Tibial artery (tissue), 4 donors: Measurements from ENCODE around the gene SVBP.

Experiments used
- DNase-seq, 2 donors: peaks; one replicate each; pipeline ENCODE4 v3.0.0-alpha.2; 2019
- H3K27ac ChIP-seq, 2 donors: fragments of 200-600 bp; sonication (generic) in 1 of 2; 1 replicate in 1 of 2; 2 replicates in 1 of 2; pipeline ENCODE4 v1.5.1; 2018 to 2019; ENCODE audit warnings: mild to moderate bottlenecking in 1 of 2
- H3K27me3 ChIP-seq, 2 donors: fragments of 200-600 bp; sonication (generic) in 1 of 2; one replicate each; pipeline versions ENCODE4 v1.5.1 to v1.6.0; 2016 to 2019
- H3K36me3 ChIP-seq, 3 donors: fragments of 200-600 bp; sonication (generic) in 2 of 3; one replicate each; pipeline ENCODE4 v1.5.1; 2016 to 2019; ENCODE audit warnings: mild to moderate bottlenecking in 2 of 3
- H3K4me1 ChIP-seq, 4 donors: fragments of 200-600 bp; sonication (generic) in 2 of 4; 1 replicate in 3 of 4; 2 replicates in 1 of 4; pipeline ENCODE4 v1.5.1; 2016 to 2019
- H3K4me3 ChIP-seq, 2 donors: fragments of 200-600 bp; sonication (generic) in 1 of 2; 1 replicate in 1 of 2; 2 replicates in 1 of 2; pipeline ENCODE4 v1.5.1; 2018 to 2019; ENCODE audit warnings: mild to moderate bottlenecking in 2 of 2
- H3K9me3 ChIP-seq, 3 donors: fragments of 200-600 bp; sonication (generic) in 1 of 3; one replicate each; pipeline ENCODE4 v1.5.1; 2016 to 2019
- CTCF ChIP-seq, 2 experiments: fragments of 200-600 bp in 1 of 2; fragments of 450-650 bp in 1 of 2; IDR thresholded peaks; one replicate each; pipeline ENCODE4 v1.5.1; 2017 to 2019; ENCODE audit warnings: antibody characterized with exemption in 2 of 2, mild to moderate bottlenecking in 1 of 2, moderate library complexity in 1 of 2
- intact Hi-C: fragments of 100-400 bp; cut with DNase I; formaldehyde crosslinking; loops from one replicate; pipeline ENCODE4 v1.15.0; 2023; ENCODE audit warnings: low total_unique reads

SVBP gene

DNA sequence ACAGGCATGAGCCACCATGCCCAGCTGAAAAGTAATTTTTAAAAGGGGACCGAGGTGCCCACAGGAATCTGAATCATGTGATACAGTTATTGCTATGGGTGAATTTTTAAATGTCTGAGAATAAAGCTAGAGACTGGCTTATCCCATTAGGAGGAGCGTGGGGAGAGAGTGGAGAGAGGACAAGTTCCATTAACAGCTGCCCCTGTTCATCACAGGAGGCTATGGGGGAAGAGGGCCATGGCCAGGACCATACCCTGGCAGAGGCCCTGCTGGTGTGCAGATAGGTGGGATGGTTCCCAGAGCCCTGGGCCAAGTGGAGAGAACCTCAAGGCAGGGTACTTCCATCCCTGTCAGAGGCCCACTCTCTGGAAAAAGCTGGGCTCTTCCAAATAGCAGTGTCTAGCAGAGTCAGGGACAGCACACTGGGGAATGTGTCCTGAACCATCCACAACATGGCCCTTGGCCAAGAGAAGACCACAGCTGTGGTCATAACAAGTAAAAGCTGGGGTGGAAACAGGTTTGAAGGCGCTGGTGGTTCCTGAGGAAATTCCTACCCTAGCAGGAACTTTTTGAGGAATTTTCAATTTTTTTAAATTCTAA lies 15.5 kb upstream of the SVBP start:
- intact Hi-C loops = no loop called here
- no peak for DNase-seq
- no peak for TF ChIP-seq CTCF (IDR thresholded peaks at IDR 0.05)
- H3K4me1 ChIP-seq = no peaks in the 10 kb centered on the region
- no peak overlapping the region for H3K4me3 ChIP-seq
- peaks cover 0 to 36% (median 0%) of the 10 kb centered on the region in 3 donors for H3K36me3 ChIP-seq
- no peak overlapping the region for H3K27ac ChIP-seq
- no peaks in the 10 kb centered on the region for H3K27me3 ChIP-seq
- no peaks in the 10 kb centered on the region for H3K9me3 ChIP-seq

DNA sequence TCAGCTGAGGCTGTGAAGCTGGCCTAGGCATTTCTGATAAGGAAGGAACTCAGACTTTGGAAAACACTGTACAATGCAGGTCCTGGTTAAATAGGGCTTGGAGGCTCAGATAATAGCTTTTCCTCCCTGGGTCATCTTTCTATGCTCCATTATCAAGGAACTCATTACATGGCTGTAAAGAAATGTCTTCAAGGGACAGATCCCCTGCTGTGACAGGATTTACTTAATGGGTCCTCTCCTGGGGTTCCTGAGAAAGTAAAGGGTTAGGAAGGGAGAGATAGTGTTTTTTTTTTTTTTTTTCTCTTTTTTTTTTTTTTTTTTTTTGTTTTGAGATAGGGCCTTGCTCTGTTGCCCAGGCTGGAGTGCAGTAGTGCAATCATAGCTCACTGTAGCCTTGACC lies 14.1 kb upstream of the SVBP start:
- Histone ChIP-seq H3K9me3 (no peaks in the 10 kb centered on the region), H3K4me1 (no peaks in the 10 kb centered on the region), H3K36me3 (peaks cover 0 to 47% (median 0%) of the 10 kb centered on the region in 3 donors), H3K4me3 (no peak overlapping the region), H3K27ac (no peak overlapping the region), H3K27me3 (no peaks in the 10 kb centered on the region)
- no peak for DNase-seq
- no peak for TF ChIP-seq CTCF (IDR thresholded peaks at IDR 0.05)
- intact Hi-C loops = no loop called here

- Histone ChIP-seq H3K4me1 (no peaks in the 10 kb centered on the region), H3K36me3 (peaks cover 0 to 47% (median 0%) of the 10 kb centered on the region in 3 donors), H3K27me3 (no peaks in the 10 kb centered on the region), H3K27ac (no peak overlapping the region), H3K9me3 (no peaks in the 10 kb centered on the region), H3K4me3 (no peak overlapping the region)
- DNase-seq = no peak
- no peak for TF ChIP-seq CTCF (IDR thresholded peaks at IDR 0.05)
- intact Hi-C loops = no loop called here
Observed at GRCh38 chr1:42830631-42831030, 13.4 kb upstream of the SVBP start.

GRCh38 chr1:42825036-42825851 lies 8.0 kb upstream of the SVBP start:
- intact Hi-C loops = no loop called here
- H3K4me3 ChIP-seq = no peak overlapping the region
- TF ChIP-seq CTCF (IDR thresholded peaks at IDR 0.05) = no peak
- H3K4me1 ChIP-seq = peaks cover 0 to 3% (median 0%) of the 10 kb centered on the region in 4 donors
- H3K36me3 ChIP-seq = peaks cover 0 to 35% (median 0%) of the 10 kb centered on the region in 3 donors
- no peaks in the 10 kb centered on the region for H3K9me3 ChIP-seq
- H3K27ac ChIP-seq = no peak overlapping the region
- DNase-seq = no peak
- no peaks in the 10 kb centered on the region for H3K27me3 ChIP-seq

- H3K27ac ChIP-seq = no peak overlapping the region
- H3K36me3 ChIP-seq = peaks cover 0 to 28% (median 0%) of the 10 kb centered on the region in 3 donors
- H3K9me3 ChIP-seq = no peaks in the 10 kb centered on the region
- peaks cover 0 to 3% (median 0%) of the 10 kb centered on the region in 4 donors for H3K4me1 ChIP-seq
- intact Hi-C loops = no loop called here
- TF ChIP-seq CTCF (IDR thresholded peaks at IDR 0.05) = no peak
- H3K4me3 ChIP-seq = no peak overlapping the region
- DNase-seq = no peak
- H3K27me3 ChIP-seq = no peaks in the 10 kb centered on the region
Observed at GRCh38 chr1:42824481-42825035, 7.4 kb upstream of the SVBP start.
